NCI-H82 treated with DMSO at 0.1 percent for 48 hours (cell line): ENCODE measurements around the gene UEVLD.
"Not testable (repeated sequence)": the region's sequence is repeated elsewhere in the genome, so short reads cannot be mapped to it uniquely, and the experiment has no call there.

ENCODE experiments used
- DNase-seq: peaks from one replicate; lab custom pipeline; 2025; ENCODE audit not compliant: unreplicated experiment; lab: John Stamatoyannopoulos, UW

Gene UEVLD

DNA sequence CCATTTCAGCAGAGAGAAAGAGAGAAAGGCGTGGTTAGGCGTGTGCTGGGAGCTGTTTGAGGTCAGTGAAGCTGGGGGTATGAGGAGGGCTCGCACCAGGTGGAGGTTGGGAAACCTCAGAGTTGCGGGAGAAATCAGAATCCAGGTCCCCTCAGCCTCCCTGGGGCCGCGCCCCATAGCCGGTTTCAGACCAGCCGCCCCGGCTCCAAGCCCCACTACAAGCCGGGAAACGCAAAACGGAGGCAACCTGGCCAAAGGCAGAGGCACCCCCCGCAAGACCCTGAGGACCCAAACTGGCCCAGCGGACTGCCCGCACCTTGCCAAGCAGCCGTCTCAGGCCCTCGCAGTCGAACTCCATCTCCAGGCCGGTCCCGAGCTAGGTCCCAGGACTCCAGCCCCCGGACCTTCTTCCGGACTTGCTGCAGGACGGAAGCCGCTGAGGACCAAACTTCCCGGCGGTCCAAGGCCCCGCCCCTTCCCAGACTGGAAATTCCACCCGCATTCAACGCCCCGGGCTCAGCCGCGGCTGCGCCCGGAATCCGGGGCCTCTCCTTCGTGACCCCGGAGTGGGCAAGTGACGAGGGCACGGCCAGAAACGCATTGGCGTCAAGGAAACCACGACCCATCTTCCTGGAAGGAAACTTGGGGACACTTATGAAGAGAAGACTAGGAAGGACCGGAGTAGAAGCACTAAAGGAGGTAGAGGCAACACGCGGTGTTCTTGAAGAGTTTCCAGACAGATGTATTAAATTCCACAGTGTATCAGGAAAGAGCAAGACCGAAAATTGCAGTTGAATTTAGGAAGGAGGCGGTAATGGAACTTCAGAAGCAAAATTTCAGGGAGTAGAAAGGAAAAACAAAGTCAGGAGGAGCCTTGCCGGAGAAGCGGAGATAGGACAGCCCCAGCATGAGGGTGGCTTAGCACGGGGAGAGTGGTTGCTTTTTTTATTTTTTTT is at the start of gene UEVLD:
UEVLD (minus strand) TSS at position 438 of the 956 bp plus-strand sequence; CDS start at position 358, 80 bp downstream.
- peak; percentile 24 for DNase-seq

GRCh38 chr11:18634140-18635032 is 45.9 kb upstream of the UEVLD start, which contains the start of gene SPTY2D1:
SPTY2D1 (minus strand) TSS chr11:18634342; CDS start chr11:18634257, 85 bp downstream.
- peak; percentile 88 for DNase-seq

GRCh38 chr11:18633256-18634139 is 45.0 kb upstream of the UEVLD start:
- DNase-seq: no peak

DNA sequence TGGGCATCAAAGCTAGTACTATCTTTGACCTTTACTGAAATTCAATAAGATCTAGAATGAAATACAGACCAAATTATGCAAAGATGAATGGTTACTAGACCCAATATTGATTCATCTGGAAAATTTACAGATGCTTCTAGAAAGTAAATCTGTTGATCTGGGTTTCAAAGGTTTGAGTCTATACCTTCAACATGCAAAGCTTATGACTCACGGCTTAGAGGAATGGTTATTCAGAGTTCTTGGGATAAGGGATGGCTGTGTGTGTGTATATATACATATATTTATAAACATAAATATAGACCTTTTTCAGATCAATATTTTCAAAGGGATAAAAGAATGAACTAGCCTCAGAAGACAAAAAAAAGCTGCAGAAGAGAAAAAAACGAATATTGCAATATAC is 44.3 kb upstream of the UEVLD start:
- DNase-seq: no peak

- DNase-seq: no peak
Observed at GRCh38 chr11:18624161-18624560, 35.6 kb upstream of the UEVLD start.

DNA sequence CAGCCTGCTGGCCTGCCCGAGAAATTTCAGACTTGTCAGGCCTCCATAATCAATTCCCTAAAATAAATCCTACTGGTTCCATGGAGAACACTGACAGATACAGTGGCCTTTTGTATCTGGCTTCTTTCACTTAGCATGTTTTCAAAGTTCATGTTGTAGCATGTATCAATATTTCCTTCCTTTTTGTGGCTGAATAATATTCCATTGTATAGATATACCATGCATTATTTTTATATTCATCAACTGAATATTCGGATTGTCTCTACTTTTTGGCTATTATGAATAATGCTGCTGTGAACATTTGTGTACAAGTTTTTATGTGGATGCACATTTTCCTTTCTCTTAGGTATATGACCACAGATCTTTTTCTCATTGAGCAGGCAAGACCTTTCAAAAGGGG is 35.2 kb upstream of the UEVLD start:
- no peak for DNase-seq

- DNase-seq: no peak
Observed at GRCh38 chr11:18618342-18619025, 29.9 kb upstream of the UEVLD start.

GRCh38 chr11:18617688-18618341 is 29.3 kb upstream of the UEVLD start:
- DNase-seq: no peak

DNA sequence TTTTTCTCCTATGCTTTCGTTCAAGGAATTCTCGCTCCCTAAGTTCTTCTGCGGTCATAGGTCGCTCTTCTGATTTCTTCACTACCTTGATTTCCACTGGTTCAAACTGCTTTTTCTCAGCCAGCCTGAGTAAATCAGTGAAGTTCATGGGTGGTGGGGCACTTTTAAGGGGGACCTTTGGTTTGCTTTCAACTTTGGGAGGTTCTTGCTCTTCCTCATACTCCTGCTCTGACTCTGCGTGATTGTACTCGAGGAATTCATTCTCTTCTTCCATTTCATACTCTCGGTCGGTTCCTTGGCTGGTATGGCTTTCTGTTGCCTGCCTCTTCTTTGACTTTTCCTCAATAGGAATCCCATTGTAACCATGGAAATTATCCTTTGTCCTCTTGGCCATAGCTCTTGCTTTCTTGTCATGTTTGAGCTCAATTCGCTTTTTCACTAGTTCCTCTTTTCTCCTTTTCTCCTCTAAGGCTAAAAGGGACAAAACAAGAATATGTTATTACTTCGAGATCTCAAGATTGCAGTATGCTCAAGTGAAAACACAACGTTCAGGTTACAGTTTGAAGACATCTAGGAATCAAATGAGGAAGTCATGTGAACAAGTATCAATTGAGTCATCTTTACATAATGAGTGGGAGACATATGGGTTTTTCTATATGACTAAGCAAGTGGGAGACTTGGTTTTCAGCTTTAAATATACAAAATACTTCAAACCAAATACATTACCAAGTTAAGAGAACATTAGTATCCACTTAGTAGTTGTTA is 27.3 kb upstream of the UEVLD start:
- DNase-seq: no peak

DNA sequence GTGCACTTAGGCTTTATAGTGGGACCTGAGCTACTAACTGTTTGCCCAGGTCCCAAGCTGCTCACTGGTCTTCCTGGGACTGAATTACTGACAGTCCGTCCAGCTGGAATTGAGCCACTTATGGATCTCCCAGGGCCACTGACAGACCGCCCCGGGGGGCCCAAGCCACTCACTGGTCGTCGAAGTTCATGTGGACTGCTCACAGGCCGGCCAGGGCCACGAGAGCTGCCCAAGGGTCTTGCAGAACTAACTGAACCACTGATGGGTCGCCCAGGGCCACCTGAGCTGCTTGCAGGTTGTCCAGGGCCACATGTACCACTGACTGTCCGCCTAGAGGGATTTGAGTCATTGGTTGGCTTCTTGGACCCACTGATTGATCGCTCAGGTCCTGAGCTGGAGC is 26.1 kb upstream of the UEVLD start:
- DNase-seq: no peak

DNA sequence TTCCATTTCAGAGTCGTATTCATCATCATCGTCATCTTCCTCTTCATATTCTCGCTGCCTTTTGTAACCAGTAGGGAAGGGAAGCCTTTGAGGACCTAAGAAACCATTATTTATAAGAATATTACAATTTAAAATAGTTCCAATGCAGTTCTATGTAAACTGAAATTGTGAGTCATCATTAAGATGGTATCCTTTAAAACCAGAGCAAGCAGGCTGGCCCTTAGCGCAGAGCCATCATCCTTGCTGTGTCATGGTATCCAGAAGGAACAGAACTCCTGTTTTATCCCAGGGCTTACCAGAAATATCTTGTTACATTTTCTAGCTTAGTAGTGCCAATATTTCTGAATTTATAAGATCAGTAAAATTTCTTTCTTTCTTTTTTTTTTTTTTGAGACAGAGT is 23.9 kb upstream of the UEVLD start:
- no peak for DNase-seq

GRCh38 chr11:18611196-18611595 is 22.7 kb upstream of the UEVLD start:
- no peak for DNase-seq

- no peak for DNase-seq
Observed at GRCh38 chr11:18608376-18608775, 19.8 kb upstream of the UEVLD start.

- DNase-seq: no peak
Observed at GRCh38 chr11:18600915-18601569, 12.5 kb upstream of the UEVLD start.

- no peak for DNase-seq
Observed at GRCh38 chr11:18599739-18600230, 11.3 kb upstream of the UEVLD start, which contains the start of gene MISFA. MISFA (plus strand) TSS chr11:18599789; CDS start chr11:18599929, 140 bp downstream.

DNA sequence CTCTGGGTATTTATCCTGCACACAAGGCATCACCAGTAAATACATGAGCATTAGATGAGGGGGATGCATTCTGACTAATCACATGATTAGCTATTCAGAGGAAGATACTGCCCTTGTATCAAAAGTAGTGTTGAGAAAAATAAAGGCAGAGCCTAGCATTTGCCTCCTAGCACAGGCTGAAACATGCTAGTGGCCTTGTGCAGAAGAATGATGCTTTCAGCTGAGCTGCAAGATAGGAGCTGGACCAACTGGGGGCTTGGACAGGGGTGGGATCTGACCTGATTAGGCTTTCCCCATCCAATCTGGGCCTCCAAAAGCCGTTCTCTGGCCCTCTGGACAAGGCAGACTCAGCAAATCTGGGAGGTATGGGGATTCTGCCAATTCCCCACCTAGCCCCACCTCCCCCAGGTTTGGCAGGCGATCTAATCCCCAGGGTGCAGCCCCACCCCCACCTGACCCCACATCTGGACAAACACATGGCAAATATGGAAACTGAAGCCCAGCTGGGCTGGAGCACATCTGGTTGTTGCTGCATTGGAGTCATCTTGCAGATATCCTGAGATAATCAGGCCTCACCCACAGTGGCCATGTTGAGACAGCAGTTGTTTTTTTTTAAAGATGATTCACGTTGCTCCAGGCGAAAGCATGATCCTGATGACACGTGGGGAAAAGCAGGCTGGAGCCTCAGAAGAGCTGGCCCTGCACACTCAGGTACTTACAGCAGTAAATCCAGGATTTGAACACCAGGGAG is 6.6 kb upstream of the UEVLD start:
- no peak for DNase-seq

- not testable (repeated sequence) for DNase-seq
Observed at GRCh38 chr11:18594088-18594487, 5.6 kb upstream of the UEVLD start.
